Posterior cingulate gyrus (tissue), 11 donors: ENCODE data around the gene ARHGEF18.
"Not testable (repeated sequence)": the region's sequence is repeated elsewhere in the genome, so short reads cannot be mapped to it uniquely, and the experiment has no call there.

ENCODE experiments used
- DNase-seq, 10 donors: peaks; one replicate each; pipeline versions ENCODE4 v3.0.0 to v3.0.0-alpha.2; 2020 to 2021; ENCODE audit warnings: mixed read lengths in 3 of 10
- intact Hi-C: fragments of 100-400 bp; cut with DNase I; formaldehyde crosslinking; loops from one replicate; pipeline ENCODE4 v1.15.1; 2023

Gene ARHGEF18

DNA sequence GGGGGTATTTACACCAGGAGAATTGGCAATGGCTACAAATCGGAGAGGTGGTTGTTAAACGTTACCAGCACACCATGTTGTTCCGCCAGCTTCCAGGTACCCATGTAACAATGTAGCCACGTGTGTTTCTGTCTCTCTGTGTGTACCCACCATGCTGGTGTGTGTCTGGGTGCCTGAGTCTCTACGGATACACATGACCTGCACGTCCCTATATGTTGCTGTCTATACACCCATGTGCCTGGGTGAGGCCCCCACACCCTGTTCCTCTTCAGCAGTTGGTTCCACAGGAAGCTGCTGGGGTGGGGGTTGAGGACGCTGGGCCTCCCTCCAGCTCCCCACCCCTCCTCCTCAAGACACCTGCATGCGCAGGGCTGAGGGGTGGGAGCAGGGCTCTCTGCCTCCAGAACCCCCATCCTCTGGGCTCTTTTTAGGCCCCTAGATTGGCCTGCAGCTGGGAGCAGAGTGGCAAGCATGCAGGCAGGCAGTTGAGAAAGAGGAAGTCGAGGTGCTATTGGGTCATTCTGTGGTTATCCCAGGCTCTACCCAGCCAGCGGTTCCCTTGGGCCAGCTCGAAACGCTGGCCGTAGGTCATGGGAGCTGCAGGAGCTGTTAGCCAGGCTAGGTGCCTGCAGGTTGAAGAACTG lies at the start of gene ARHGEF18:
Gene ARHGEF18 (plus strand): TSS at position 351 of the 644 bp plus-strand sequence. CDS start 13,954 bp downstream, outside the sequence.
- DNase-seq: no peak
- intact Hi-C loops: no loop called here

DNA sequence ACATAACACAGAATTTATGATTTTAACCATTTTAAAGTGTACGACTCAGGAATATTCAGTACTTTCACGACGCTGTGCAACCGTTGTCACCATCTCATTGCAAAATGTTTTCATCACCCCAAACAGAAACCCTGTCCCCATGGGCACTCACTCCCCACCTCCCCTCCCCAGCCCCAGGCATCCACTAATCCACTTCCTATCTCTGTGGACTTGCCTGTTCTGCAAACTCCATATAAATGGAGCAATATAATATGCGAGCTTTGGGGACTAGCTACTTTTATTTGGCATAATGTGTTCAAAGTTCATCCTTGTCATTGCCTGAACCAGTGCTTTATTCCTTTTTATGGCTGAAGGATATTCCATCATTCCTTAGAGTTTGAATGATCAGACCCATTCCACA lies 47.2 kb upstream of the ARHGEF18 start:
- intact Hi-C loops: no loop called here
- DNase-seq: no peak

DNA sequence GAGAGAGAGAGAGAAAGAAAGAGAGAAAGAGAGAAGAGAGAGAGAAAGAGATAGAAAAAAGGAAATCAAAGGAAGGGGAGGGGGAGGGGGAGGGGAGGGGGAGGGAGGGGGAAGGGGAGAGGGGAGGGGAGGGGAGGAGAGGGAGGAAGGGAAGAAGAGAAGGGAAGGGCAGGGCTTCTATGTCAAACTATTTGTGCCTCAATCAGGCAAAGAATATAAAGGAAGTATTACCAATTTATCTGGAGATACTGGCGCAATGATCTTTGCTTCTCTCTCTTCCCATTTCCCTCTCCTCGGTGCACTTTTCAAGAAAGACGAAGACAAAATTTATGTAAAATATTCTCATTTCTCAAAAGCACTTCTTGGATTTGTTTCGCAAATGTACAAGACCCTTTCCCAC lies 45.3 kb upstream of the ARHGEF18 start:
- no peak for DNase-seq
- intact Hi-C loops: no loop called here

DNA sequence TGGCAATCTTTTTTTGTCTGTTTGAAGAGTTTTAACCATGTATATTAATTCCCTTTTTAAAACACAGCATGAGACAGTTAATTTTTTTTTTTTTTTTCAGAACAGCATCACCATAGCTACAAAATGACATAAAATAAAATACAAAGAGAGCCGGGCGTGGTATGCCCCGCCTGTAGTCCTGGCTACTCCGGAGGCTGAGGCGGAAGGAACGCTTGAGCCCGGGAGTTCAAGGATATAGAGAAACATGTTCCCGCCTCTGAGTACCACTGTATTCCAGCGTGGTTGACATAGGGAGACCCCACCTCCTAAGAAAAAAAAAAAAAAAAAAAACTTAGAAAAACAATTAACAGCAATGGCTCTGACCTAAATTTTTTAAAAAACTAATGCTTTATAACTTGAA lies 44.5 kb upstream of the ARHGEF18 start:
- DNase-seq: no peak
- intact Hi-C loops: no loop called here

DNA sequence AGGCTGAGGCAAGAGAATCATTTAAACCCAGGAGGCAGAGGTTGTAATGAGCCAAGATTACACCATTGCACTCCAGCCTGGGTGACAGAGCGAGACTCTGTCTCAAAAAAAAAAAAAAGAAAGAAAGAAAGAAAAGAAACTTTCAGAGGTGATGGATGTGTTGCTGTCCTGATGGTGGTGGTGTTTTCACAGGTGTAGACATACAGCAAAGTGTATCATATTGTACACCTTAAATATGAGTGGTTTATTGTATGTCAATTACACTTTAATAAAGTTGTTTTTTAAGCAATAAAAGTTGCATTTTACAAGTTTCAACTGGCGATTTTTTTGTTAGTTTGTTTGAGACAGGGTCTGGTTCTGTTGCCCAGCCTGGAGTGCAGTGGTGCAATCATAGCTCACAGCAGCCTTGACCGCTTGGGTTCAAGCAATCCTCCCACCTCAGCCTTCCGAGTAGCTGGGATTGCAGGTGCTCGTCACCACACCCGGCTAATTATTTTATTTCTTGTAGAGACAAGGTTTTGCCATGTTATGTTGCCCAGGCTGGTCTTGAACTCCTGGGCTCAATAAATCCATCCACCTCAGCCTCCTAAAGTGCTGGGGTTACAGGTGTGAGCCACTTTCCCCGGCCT lies 41.0 kb upstream of the ARHGEF18 start:
- intact Hi-C loops: no loop called here
- DNase-seq: no peak

DNA sequence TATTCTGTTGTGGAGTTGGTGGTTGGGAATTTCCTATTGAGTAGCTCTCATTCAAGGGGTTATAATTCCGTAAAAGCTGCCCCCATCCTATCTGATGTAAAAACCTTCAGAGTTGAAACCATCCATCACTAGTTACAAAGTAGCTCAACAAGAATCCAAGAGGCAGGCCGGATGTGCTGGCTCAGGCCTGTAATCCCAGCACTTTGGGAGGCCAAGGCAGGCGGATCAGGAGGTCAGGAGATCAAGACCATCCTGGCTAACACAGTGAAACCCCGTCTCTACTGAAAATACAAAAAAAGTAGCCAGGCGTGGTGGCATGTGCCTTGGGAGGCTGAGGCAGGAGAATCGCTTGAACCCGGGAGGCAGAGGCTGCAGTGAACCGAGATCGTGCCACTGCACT lies 40.4 kb upstream of the ARHGEF18 start:
- intact Hi-C loops: not testable (repeated sequence)

DNA sequence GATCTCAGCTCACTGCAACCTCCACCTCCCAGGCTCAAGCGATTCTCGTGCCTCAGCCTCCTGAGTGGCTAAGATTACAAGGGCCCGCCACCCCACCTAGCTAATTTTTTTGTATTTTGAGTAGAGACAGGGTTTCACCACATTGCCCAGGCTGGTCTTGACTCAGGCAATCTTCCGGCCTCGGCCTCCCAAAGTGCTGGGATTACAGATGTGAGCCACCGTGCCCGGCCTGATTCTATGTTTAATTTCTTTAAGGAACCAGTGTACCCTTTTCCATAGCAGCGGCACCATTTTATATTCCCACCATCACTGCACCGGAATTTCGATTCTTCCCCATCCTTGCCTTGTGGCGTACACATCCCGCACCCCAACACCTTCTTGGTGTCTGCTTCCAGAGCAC lies 36.8 kb upstream of the ARHGEF18 start:
- DNase-seq: no peak

More for the DNA sequence above, 40.4 kb upstream of the ARHGEF18 start:
- not testable (repeated sequence) for DNase-seq

DNA sequence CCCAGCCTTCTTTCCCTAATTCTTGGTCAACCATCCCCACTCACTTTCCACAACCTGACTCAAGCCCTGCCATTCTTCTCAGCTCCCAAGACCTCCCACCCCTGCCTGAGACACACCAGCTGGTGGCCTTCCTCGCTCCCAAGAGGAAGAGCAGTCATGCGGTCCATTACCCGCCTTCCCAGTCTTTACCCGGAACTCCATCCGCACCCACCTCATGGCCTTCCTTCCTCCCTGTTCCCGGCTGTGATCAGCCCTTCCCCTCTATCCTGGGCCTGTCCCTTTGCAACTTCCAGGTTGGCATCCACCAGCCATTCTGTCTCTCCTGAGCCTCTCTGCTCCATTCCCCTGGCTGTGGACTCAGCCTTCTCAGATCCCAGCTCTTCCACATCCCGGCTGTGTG lies 35.9 kb upstream of the ARHGEF18 start:
- intact Hi-C loops: no loop called here
- no peak for DNase-seq

More for the DNA sequence above, 36.8 kb upstream of the ARHGEF18 start:
- intact Hi-C loops: no loop called here

DNA sequence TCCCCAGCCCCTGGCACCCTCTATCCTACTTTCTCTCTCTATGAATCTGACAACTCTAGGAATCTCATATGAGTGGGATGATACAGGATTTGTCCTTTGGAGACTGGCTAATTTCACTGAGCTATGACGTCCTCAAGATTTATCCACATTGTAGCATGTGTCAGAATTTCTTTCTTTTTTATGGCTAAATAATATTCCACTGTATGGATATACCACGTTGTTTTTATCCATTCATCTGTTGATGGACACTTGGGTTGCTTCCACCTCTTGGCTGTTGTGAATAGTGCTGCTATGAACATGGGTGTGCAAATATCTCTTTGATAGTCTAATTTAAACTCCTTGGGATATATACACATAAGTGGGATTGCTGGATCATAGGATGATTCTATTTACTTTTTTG lies 30.6 kb upstream of the ARHGEF18 start:
- no peak for DNase-seq
- intact Hi-C loops: no loop called here

DNA sequence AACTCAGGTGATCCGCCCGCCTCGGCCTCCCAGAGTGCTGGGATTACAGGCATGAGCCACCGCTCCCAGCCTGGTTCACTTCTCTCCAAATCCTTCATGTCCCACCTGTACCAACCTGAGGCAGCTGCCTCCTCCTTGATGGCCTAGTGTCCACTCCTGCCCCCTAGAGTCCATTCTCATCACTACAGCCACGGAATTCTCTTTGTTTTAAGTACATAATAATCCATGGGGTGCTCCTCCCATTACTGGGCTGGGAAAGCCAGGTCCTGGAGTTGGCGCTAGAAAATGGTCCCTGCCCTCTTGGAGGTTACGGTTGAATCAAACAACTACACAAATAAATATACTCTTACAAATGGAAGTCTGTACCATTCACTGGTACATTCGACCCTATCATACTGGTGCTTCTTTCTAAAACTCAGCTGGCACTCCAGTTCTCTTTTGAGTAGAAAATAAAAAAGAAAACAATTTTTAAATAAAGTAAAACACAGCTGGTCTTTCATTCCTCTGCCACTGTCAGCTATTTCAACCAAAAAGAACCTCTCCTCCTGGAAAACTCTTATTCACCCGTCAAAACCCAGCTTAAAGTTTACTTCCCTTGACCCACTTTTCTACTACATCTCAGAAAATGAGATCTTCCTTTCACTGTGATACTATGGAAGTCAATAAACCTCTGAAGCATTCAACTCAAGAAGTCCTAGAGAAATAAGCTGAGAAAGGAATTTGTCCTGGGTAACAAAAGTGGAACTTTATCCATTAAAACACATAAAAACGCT lies 22.4 kb upstream of the ARHGEF18 start:
- intact Hi-C loops: no loop called here
- no peak for DNase-seq

DNA sequence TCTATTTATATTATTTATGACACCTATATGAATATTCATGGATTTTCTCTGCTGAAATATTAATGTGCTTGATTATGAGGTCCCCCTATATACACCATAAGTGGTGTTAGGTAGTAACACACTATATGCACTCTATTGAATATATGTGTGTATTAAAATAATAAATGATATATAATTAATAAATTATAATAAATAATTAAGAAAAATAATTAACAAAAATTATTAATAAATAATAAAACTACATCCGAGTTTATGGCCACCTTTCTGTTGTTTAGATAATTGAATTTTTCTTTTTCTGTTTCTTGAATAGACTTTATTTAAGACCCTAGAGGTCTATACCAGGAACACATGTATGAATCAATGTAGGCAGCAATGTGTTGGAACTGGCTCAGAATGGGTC lies 20.9 kb upstream of the ARHGEF18 start:
- intact Hi-C loops: no loop called here
- no peak for DNase-seq

DNA sequence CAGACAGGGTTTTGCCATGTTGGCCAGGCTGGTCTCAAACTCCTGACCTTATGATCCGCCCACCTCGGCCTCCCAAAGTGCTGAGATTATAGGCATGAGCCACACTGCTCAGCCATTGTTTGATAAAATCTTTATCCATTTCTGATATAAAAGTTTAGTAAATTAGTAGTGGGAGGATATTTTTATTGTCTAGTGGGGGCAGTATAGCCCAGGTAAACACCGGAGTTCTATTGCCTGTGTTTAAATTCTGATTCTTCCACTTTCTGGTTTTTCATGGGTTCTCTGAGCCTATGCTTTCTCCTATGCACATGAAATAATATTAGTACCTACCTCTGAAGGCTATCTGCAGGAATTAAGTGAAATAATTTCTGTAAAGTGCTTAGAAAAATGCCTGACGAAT lies 20.1 kb upstream of the ARHGEF18 start:
- DNase-seq: no peak
- intact Hi-C loops: no loop called here

DNA sequence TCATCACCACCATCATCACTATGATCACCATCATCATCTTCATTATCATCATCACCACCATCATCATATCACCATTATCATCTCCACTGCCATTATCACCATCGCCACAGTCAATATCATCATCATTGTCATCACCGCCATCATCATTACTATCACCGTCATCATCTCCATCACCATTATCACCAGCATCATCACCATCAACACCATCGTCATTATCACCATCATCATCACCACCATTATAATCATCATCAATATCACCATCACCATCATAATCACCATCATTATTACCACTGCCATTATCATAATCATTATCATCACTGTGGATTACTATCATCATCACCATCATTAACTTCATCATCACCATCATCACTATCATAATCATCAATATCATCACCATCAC lies 17.3 kb upstream of the ARHGEF18 start:
- intact Hi-C loops: no loop called here
- no peak for DNase-seq

DNA sequence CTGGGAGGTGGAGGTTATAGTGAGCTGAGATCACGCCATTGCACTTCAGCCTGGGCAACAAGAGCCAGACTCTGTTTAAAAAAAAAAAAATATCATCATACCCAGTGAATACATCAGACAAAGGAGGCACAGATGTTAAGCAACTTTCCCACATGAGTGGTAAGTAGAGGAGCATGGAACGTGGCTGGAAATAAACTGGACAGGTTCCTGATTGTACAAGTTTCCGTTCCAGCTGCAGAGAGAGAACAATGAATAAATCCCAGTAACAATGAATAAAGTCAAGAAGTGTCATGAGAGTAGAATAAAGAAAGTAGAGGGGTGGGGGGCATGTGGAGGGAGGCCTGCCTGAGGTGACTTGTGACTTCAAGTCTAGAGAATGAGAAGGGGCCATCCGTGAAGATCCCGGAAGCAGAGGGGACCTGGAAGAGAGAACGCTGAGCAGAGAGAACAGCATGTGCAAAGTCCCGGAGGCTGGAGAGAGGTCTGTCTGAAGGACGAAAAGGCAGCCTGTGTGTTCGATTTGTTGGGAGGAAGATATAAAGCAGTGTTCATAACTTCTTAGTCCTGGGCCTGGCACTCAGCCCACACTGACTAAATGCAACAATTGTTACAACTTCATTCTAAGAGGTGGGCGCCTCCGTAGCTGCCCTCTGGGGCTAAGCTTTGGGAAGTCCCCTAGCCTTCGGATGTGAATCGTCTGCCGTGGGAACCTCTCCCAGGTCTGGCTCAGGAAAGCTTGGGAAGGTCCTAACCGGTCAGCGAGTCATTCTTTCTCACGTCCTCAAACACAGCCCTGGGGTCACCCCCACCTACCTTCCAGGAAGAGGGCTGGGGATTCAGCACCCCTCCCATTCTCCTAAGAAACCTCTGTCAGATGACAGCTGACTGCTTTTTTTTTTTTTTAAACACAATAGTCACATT lies 15.3 kb upstream of the ARHGEF18 start:
- DNase-seq: no peak
- intact Hi-C loops: no loop called here

DNA sequence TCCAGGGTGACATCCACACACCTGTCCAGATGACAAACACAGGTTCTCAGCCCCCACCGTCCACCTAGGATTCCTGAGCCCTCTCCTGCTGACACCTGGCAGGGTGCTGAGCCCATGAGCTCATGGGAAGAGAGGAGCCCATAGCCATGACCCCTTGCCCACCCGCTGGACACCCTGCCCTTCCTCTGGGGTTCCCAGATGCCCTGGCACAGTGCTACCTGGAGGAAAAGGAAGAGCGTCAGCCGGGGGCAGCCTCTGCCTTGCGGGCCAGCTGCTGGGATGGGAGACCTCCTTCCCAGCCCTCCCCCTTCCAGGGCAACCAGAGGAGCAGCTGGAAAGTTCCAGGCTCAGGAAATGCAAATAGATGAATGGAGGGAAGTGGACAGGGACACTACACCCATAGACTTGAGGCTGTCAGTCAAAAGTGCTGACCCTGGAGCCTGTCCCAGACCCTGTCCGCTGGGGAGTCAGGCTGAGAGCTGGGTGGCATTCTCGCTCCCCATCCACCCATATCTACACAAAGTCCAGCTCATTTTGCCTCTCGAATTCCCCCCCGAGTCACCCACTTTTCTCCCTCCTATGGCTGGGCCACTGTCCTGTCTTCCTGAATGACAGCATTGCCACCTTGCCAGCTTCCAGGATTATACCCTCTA lies 12.3 kb upstream of the ARHGEF18 start:
- intact Hi-C loops: no loop called here
- no peak for DNase-seq

DNA sequence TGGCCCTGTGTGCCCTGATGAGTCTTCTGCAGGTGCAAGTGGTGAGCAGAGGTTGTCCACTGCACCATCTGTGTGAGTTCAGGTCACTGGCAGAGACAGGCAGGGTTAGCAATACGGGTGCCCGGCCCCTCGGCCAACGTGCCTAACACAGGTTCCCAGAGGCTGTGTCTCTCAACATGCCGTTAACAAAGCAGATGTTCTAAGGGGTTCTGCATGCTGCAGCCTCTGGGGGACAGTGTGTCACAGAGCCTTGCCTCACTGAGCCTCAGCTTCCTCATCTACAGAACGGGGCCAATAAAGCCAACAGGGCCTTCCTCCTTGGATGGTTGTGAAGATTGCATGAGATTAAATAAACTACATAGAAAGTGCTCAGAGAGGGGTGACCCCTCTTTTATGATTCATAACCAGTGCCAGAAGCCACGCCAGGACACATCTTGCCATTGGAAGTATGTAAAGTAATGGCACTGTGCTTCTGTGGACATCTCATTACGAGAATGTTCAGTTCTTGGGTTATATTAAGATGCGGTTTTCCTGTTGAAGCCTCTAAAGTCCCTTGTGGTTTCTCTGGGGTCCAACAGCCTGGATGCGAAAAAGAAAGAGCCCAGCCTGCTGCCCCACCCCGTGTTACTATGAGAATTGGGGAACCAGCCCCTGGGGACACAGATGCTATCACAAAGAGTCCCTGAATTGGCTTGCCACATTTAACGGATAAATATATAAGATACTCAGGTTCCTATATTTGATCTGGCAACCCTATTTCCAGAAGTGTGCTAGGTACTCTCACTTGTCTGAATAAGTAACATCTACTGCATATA lies 11.2 kb upstream of the ARHGEF18 start:
- DNase-seq: no peak
- intact Hi-C loops: no loop called here

DNA sequence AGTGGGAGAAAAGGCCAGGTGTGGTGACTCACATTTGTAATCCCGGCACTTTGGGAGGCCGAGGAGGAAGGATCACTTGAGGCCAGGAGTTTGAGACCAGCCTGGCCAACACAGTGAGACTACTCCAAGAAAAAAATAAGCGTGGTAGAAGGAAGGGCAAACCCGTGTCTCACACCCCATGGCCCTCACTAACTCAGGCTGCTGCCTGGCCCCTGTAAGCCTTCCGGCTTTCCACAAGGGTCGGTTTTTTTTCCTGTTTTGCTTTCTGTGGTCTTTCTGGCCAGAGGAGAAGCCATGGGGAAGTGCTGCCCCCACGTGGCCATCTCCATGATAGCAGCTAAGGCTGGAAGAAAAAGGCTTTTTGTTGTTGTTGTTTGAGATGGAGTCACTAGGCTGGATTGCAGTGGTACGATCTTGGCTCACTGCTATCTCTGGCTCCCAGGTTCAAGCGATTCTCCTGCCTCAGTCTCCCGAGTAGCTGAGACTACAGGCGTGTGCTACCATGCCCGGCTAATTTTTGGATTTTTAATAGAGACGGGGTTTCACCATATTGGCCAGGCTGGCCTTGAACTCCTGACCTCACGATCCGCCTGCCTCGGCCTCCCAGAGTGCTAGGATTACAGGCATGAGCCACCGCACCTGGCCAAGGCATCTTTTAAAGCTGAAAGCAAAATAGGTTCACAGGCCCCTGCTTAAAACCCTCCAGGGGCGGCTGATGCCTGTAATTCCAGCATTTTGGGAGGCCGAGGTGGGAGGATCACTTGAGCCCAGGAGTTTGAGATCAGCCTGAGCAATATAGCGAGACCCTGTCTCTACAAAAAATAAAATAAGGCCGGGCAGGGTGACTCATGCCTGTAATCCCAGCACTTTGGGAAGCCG lies 7.5 kb upstream of the ARHGEF18 start:
- peak; percentile 53 to 97 (median 90) for DNase-seq
- intact Hi-C loops: loop anchor here (1.0 kb wide), 2 partner anchors 192 to 239 kb away; no protein-coding TSS in a partner anchor

DNA sequence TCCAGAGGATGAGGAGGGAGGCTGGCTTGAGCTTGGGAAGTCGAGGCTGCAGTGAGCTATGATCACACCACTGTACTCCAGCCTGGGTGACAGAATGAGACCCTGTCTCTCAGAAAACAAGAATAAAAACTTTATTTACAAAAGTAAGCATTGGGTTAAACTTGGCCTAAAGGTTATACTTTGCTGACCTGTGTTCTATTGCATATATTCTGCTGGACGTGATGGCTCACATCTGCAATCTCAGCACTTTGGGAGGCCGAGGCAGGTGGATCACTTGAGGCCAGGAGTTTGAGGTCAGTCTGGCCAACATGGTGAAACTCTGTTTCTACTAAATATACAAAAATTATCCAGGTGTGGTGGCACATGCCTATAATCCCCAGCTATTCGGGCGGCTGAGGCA lies 6.6 kb upstream of the ARHGEF18 start:
- intact Hi-C loops: no loop called here
- no peak for DNase-seq
